Measurements from ENCODE around the gene TMEM26.

GRCh38 chr10:61480208-61480607 is 27.0 kb upstream of the TMEM26 start:
- TF ChIP-seq CTCF (IDR thresholded peaks at IDR 0.05) (no peak), EZH2phosphoT487 (IDR thresholded peaks at IDR 0.05) (no peak), EZH2 (IDR thresholded peaks at IDR 0.05) (no peak)

All from neural progenitor cell (in vitro differentiated cells).